ENCODE measurements around the gene ACBD6.

DNA sequence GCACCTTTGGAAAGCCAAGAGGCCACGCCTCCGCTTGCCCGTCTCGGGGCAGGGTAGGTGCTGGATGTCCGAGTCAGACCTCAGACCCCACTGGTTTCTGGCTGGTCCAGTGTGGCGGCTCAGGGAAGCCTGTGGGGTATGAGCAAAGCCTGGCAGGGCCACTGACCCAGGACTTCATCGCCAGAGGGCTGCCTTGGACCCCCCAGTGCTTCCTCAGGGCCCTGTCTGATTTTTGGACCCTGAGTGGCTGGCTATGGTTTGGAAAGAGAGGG is 251.9 kb downstream of the ACBD6 start:
- TF ChIP-seq POLR2AphosphoS5 (IDR thresholded peaks at IDR 0.05), result no peak
- TF ChIP-seq, protein P1, sequence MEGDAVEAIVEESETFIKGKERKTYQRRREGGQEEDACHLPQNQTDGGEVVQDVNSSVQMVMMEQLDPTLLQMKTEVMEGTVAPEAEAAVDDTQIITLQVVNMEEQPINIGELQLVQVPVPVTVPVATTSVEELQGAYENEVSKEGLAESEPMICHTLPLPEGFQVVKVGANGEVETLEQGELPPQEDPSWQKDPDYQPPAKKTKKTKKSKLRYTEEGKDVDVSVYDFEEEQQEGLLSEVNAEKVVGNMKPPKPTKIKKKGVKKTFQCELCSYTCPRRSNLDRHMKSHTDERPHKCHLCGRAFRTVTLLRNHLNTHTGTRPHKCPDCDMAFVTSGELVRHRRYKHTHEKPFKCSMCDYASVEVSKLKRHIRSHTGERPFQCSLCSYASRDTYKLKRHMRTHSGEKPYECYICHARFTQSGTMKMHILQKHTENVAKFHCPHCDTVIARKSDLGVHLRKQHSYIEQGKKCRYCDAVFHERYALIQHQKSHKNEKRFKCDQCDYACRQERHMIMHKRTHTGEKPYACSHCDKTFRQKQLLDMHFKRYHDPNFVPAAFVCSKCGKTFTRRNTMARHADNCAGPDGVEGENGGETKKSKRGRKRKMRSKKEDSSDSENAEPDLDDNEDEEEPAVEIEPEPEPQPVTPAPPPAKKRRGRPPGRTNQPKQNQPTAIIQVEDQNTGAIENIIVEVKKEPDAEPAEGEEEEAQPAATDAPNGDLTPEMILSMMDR (IDR thresholded peaks at IDR 0.05), result no peak

Data from breast epithelium (tissue), 3 donors.